OCI-LY3 (cell line): ENCODE results near the gene PCSK6.

Experiments used
- H2AFZ ChIP-seq: fragments of 200-600, 300-600 bp; shearing (Covaris generic); 2 replicates; pipeline ENCODE4 v1.6.0; 2014; ENCODE audit warnings: antibody characterized with exemption, low read depth, low read length
- H3K27ac ChIP-seq: fragments of 200-600, 300-600 bp; sonication (generic); 2 replicates; pipeline ENCODE4 v1.5.1; 2014; ENCODE audit warnings: mild to moderate bottlenecking, low read length, moderate library complexity, mixed read lengths
- H3K27me3 ChIP-seq: fragments of 200-600, 300-600 bp; sonication (generic); 2 replicates; pipeline ENCODE4 v1.6.1; 2014; ENCODE audit warnings: low read depth, low read length, mixed read lengths
- H3K36me3 ChIP-seq: fragments of 200-600, 300-600 bp; sonication (generic); replicated peaks from 2 replicates; pipeline ENCODE3; 2014; ENCODE audit warnings: low read depth, low read length, mixed read lengths
- H3K4me1 ChIP-seq: fragments of 300-600, 200-600 bp; sonication (generic); 2 replicates; pipeline ENCODE4 v1.6.1; 2014; ENCODE audit warnings: low read length, mixed read lengths
- H3K4me2 ChIP-seq: fragments of 200-600, 300-600 bp; sonication (generic); 2 replicates; pipeline ENCODE4 v1.6.1; 2014; ENCODE audit warnings: low read length, mixed read lengths
- H3K4me3 ChIP-seq: fragments of 300-600, 200-600 bp; sonication (generic); 2 replicates; pipeline ENCODE4 v1.5.1; 2014; ENCODE audit warnings: antibody characterized with exemption, mild to moderate bottlenecking, low read length, moderate library complexity
- H3K79me2 ChIP-seq: fragments of 300-600, 200-600 bp; shearing (Covaris generic); 2 replicates; pipeline ENCODE4 v1.6.1; 2014; ENCODE audit warnings: mild to moderate bottlenecking, low read length, mixed read lengths
- H3K9ac ChIP-seq: fragments of 300-600, 200-600 bp; shearing (Covaris generic); 2 replicates; pipeline ENCODE4 v1.6.0; 2014; ENCODE audit warnings: mild to moderate bottlenecking, low read length, moderate library complexity
- H3K9me3 ChIP-seq: fragments of 200-600, 300-600 bp; shearing (Covaris generic); 2 replicates; pipeline ENCODE4 v1.6.1; 2014; ENCODE audit warnings: low read length, mixed read lengths; ENCODE audit not compliant: insufficient read depth
- H4K20me1 ChIP-seq: fragments of 200-600, 300-600 bp; sonication (generic); 2 replicates; pipeline ENCODE4 v1.6.1; 2016; ENCODE audit warnings: low read length, mixed read lengths; ENCODE audit not compliant: insufficient read depth
- EZH2phosphoT487 ChIP-seq: fragments of 200-600 bp; shearing (Covaris generic); IDR thresholded peaks from 2 replicates; pipeline ENCODE4 v1.6.1; 2018; ENCODE audit warnings: antibody characterized with exemption, mixed run types, low read depth
- TF ChIP-seq, protein P1 (sequence below): fragments of 200-600, 300-600 bp; sonication (generic); IDR thresholded peaks from 2 replicates; pipeline ENCODE4 v1.5.1; 2014; ENCODE audit warnings: antibody characterized with exemption, low read length, low read depth

The PCSK6 gene

DNA sequence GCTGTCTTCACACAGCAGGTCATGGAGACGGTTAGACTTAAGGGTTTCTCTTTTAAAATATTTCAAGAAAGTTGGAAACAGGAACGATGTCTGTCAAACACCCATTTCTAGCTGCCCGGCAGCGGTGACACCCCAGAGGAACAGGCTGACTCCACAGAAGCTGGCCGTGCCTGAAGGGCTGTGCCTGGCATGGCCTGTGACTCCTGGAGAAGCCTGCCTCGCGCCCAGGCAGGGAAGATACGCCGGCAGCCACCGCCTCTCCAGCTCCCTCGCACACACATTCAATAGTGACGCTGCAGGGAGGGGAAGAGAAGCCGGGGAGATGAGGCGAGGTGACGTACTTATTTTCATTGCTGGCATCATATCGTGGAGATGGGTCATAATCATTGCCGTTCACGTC is 59.9 kb downstream of the PCSK6 start:
- H2AFZ ChIP-seq, result no peak overlapping the region
- TF ChIP-seq, protein P1, sequence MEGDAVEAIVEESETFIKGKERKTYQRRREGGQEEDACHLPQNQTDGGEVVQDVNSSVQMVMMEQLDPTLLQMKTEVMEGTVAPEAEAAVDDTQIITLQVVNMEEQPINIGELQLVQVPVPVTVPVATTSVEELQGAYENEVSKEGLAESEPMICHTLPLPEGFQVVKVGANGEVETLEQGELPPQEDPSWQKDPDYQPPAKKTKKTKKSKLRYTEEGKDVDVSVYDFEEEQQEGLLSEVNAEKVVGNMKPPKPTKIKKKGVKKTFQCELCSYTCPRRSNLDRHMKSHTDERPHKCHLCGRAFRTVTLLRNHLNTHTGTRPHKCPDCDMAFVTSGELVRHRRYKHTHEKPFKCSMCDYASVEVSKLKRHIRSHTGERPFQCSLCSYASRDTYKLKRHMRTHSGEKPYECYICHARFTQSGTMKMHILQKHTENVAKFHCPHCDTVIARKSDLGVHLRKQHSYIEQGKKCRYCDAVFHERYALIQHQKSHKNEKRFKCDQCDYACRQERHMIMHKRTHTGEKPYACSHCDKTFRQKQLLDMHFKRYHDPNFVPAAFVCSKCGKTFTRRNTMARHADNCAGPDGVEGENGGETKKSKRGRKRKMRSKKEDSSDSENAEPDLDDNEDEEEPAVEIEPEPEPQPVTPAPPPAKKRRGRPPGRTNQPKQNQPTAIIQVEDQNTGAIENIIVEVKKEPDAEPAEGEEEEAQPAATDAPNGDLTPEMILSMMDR, result no peak
- TF ChIP-seq EZH2phosphoT487, result no peak

DNA sequence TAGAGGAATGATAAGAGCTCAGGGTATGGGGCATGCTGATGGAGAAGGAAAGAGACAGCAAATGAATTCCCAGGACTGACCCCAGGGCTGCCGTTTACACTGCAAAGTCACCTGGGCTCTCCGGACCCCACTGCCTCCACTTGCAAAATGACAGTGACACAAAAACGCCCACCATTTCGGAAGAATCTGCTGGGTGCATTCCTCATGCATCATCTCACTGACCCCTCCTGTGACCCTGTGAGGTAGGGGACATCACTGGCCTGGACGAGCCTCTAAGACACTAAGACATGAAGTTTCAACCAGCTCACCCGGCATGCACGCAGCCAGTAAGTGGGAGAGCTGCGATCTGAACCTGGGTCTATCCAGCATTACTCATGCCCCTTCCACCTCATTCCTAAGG is 60.3 kb downstream of the PCSK6 start:
- Histone ChIP-seq H3K79me2 (no peaks in the 10 kb centered on the region), H3K27me3 (peaks cover 21% of the 10 kb centered on the region), H3K9me3 (no peaks in the 10 kb centered on the region), H3K4me1 (no peaks in the 10 kb centered on the region), H3K9ac (no peak overlapping the region), H4K20me1 (no peaks in the 10 kb centered on the region), H3K27ac (no peak overlapping the region), H3K36me3 (no peaks in the 10 kb centered on the region), H3K4me2 (no peak overlapping the region), H2AFZ (no peak overlapping the region), H3K4me3 (no peak overlapping the region)
- TF ChIP-seq, protein P1, result no peak
- no peak for TF ChIP-seq EZH2phosphoT487

More for the DNA sequence above, 59.9 kb downstream of the PCSK6 start:
- Histone ChIP-seq H3K9me3 (no peaks in the 10 kb centered on the region), H3K79me2 (no peaks in the 10 kb centered on the region), H3K4me2 (no peak overlapping the region), H4K20me1 (no peaks in the 10 kb centered on the region), H3K4me1 (no peaks in the 10 kb centered on the region), H3K27ac (no peak overlapping the region), H3K27me3 (peaks cover 21% of the 10 kb centered on the region), H3K36me3 (no peaks in the 10 kb centered on the region), H3K9ac (no peak overlapping the region), H3K4me3 (no peak overlapping the region)

DNA sequence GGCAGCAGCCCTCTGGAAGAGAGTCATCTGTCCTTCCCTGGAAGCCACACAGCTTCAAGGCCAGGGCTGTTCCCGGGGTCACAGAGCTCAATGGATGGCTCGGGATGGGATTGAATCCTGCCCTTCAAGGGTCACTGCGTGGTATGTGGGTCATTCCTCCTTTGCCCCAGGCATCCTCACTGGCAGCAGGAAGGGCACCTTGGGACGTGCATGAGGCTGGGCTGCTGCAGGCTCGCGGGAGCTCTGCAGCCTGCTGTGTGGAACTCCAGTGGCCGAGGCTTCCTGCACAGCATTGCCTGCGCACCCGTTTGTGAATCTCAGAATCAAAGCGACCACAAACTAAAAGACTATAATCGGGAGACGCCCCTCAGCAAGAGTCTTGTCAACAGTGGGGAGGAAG is 60.7 kb downstream of the PCSK6 start:
- no peaks in the 10 kb centered on the region for H4K20me1 ChIP-seq
- H3K36me3 ChIP-seq, result no peaks in the 10 kb centered on the region
- no peaks in the 10 kb centered on the region for H3K9me3 ChIP-seq
- H3K4me3 ChIP-seq, result no peak overlapping the region
- no peak overlapping the region for H3K27ac ChIP-seq
- no peak overlapping the region for H3K9ac ChIP-seq
- no peak overlapping the region for H3K4me2 ChIP-seq
- TF ChIP-seq EZH2phosphoT487, result no peak
- TF ChIP-seq, protein P1, result no peak
- no peak overlapping the region for H2AFZ ChIP-seq
- H3K79me2 ChIP-seq, result no peaks in the 10 kb centered on the region
- peaks cover 20% of the 10 kb centered on the region for H3K27me3 ChIP-seq
- H3K4me1 ChIP-seq, result no peaks in the 10 kb centered on the region

DNA sequence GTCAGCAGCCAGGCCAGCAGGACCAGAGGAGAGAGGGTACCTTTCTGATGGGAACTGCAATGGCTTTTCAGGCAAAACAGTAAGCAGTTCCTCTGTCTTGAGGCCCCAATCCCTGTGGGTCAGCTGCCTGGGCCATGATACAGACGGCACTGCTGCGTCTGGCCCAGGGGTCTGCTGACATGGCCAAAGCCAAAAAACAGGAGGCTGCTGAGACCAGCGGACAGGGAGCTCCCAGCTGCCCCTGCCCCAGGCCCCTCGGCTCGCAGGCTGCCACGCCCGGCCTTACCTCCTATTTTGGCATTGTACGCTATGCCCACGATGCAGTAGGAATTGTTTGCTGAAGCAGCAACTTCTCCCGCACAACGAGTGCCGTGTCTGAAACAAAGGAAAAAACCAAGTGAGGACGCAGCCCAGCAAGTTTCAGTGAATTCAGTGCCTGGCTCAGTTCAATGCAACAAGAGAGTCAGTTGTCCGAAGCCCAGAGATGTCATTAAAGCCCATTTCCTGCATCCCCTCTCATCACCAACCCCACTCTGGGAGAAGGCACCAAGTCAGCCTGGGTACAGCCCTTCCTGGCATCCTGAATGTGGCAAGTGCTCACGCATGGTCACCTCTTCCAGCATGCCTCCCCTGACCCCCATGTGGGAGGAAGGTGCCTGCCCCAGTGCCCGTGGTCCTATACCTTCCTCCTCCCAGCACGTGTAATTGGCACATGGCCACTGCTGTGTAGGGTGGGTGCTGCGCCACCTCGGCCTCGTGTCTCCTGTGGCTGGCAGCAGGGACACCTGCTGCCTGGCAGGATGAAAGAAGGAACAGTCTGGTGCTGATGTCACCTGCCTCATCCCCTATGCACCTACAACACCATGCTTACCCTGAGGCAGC is 61.7 kb downstream of the PCSK6 start:
- H3K4me1 ChIP-seq, result no peaks in the 10 kb centered on the region
- TF ChIP-seq, protein P1, result no peak
- no peak for TF ChIP-seq EZH2phosphoT487
- no peak overlapping the region for H3K9ac ChIP-seq
- no peaks in the 10 kb centered on the region for H3K36me3 ChIP-seq
- H4K20me1 ChIP-seq, result no peaks in the 10 kb centered on the region
- H3K9me3 ChIP-seq, result no peaks in the 10 kb centered on the region
- no peak overlapping the region for H3K27ac ChIP-seq
- no peaks in the 10 kb centered on the region for H3K79me2 ChIP-seq
- H3K4me2 ChIP-seq, result no peak overlapping the region
- H3K4me3 ChIP-seq, result no peak overlapping the region
- H3K27me3 ChIP-seq, result peaks cover 23% of the 10 kb centered on the region
- no peak overlapping the region for H2AFZ ChIP-seq
